ENCODE measurements around the gene HIGD1A. TPM values are rescaled to one million over a fixed set of nuclear protein-coding genes. Genes with fewer than 3 reads are reported as not detected.

Gene HIGD1A
- total RNA-seq, 1 experiment from 2014 or later, result 68.3 TPM

Other genes starting within 250 kb of the HIGD1A start
- 33.5 and 44.1 TPM in 2 replicates for gene SEC22C, start 222.5 kb downstream of the HIGD1A start, total RNA-seq (2014; rRNA removed; shearing (Covaris generic); ENCODE audit: low replicate concordance)
- gene SS18L2, start 213.6 kb downstream of the HIGD1A start, total RNA-seq (2014; rRNA removed; shearing (Covaris generic); ENCODE audit: low replicate concordance), result 16.3 and 33.3 TPM in 2 replicates
- 2.7 and 16.3 TPM in 2 replicates for gene NKTR, start 203.8 kb downstream of the HIGD1A start, total RNA-seq (2014; rRNA removed; shearing (Covaris generic); ENCODE audit: low replicate concordance)
- gene ZBTB47, start 150.8 kb downstream of the HIGD1A start, total RNA-seq (2014; rRNA removed; shearing (Covaris generic); ENCODE audit: low replicate concordance), result 2.6 and 3.9 TPM in 2 replicates
- not detected in 2 replicates for gene KLHL40, start 119.0 kb downstream of the HIGD1A start, total RNA-seq (2014; rRNA removed; shearing (Covaris generic); ENCODE audit: low replicate concordance)
- not detected in 2 replicates for gene HHATL, start 101.7 kb downstream of the HIGD1A start, total RNA-seq (2014; rRNA removed; shearing (Covaris generic); ENCODE audit: low replicate concordance)
- gene CCDC13, start 31.2 kb downstream of the HIGD1A start, total RNA-seq (2014; rRNA removed; shearing (Covaris generic); ENCODE audit: low replicate concordance), result not detected in 2 replicates
- 0.74 TPM in 1 of 2 replicates, not detected in the other for gene ACKR2, start 5.0 kb upstream of the HIGD1A start, total RNA-seq (2014; rRNA removed; shearing (Covaris generic); ENCODE audit: low replicate concordance)
- gene CYP8B1, start 71.4 kb upstream of the HIGD1A start, total RNA-seq (2014; rRNA removed; shearing (Covaris generic); ENCODE audit: low replicate concordance), result not detected in 2 replicates
- gene ZNF662, start 101.7 kb upstream of the HIGD1A start, total RNA-seq (2014; rRNA removed; shearing (Covaris generic); ENCODE audit: low replicate concordance), result not detected in 2 replicates
- 0.24 TPM in 1 of 2 replicates, not detected in the other for gene GASK1A, start 174.8 kb upstream of the HIGD1A start, total RNA-seq (2014; rRNA removed; shearing (Covaris generic); ENCODE audit: low replicate concordance)

All from Caki2 (cell line).